Calu3 (cell line): Measurements from ENCODE around the gene CTXND1. TPM values are rescaled to one million over a fixed set of nuclear protein-coding genes. Genes with fewer than 3 reads are reported as not detected.

Experiments
- BruUV-seq: library from RNA; stranded (reverse); fragments of 400-500 nt; replicated peaks from 2 replicates; lab custom pipeline; 2021; lab: Mats Ljungman, UMichigan
- CTCF ChIA-PET: fragments of 300-600 bp; sonication (Branson Sonifier 250); formaldehyde crosslinking; loops from one replicate; lab custom pipeline; 2022; ENCODE audit warnings: antibody characterized with exemption; lab: Charles Lee
- DNase-seq: peaks from one replicate; pipeline ENCODE4 v3.0.0; 2022
- H3K27ac Mint-ChIP-seq: one replicate; pipeline ENCODE4 v1.8.0; 2022; ENCODE audit warnings: mixed read lengths; ENCODE audit not compliant: unreplicated experiment
- H3K27me3 Mint-ChIP-seq: one replicate; pipeline ENCODE4 v1.8.0; 2022; ENCODE audit warnings: mixed read lengths; ENCODE audit not compliant: unreplicated experiment
- H3K36me3 Mint-ChIP-seq: one replicate; pipeline ENCODE4 v1.8.0; 2022; ENCODE audit warnings: mild to moderate bottlenecking, moderate library complexity, mixed read lengths; ENCODE audit not compliant: insufficient read depth, unreplicated experiment
- H3K4me1 Mint-ChIP-seq: one replicate; pipeline ENCODE4 v1.8.0; 2022; ENCODE audit warnings: mild to moderate bottlenecking, low read depth, mixed read lengths; ENCODE audit not compliant: unreplicated experiment
- H3K4me3 Mint-ChIP-seq: one replicate; pipeline ENCODE4 v1.8.0; 2022; ENCODE audit warnings: mild to moderate bottlenecking, low read depth, moderate library complexity, mixed read lengths; ENCODE audit not compliant: unreplicated experiment
- H3K9me3 Mint-ChIP-seq: one replicate; pipeline ENCODE4 v1.8.0; 2022; ENCODE audit warnings: low read depth, mixed read lengths; ENCODE audit not compliant: unreplicated experiment
- intact Hi-C: fragments of 100-400 bp; cut with micrococcal nuclease; formaldehyde crosslinking; loops from one replicate; pipeline ENCODE4 v1.10.0; 2022; ENCODE audit not compliant: unreplicated experiment
- total RNA-seq: library from RNA; stranded (reverse); gene quantifications from 2 replicates; pipeline ENCODE4 v1.2.3, GENCODE V29; 2022
- TF ChIP-seq, protein P1 (sequence below): fragments of 200-600 bp; IDR thresholded peaks from one replicate; pipeline ENCODE4 v1.8.0; 2022; ENCODE audit warnings: antibody characterized with exemption; ENCODE audit not compliant: unreplicated experiment

Gene CTXND1
- total RNA-seq, 1 experiment from 2014 or later, result not detected

DNA sequence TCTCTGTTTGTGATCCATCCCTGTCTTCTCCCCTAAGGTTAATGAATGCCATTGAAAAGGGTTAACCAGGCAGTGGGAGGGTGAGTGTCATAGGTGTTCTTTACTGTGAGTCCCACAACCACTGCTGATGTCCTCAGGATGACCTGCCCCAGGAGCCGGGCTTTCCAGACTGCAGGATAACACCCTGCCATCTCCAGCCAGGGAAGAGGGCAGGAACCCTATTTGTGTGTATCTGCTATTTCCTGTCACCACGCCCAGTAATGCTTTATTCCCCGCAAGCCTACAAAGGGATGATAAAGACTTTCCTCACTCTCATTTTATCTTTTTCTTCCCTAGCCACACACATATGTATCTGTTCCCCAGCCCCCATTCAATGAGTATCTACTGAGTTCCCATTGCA is 15.6 kb upstream of the CTXND1 start:
- no peak overlapping the region for H3K4me3 Mint-ChIP-seq
- TF ChIP-seq, protein P1, sequence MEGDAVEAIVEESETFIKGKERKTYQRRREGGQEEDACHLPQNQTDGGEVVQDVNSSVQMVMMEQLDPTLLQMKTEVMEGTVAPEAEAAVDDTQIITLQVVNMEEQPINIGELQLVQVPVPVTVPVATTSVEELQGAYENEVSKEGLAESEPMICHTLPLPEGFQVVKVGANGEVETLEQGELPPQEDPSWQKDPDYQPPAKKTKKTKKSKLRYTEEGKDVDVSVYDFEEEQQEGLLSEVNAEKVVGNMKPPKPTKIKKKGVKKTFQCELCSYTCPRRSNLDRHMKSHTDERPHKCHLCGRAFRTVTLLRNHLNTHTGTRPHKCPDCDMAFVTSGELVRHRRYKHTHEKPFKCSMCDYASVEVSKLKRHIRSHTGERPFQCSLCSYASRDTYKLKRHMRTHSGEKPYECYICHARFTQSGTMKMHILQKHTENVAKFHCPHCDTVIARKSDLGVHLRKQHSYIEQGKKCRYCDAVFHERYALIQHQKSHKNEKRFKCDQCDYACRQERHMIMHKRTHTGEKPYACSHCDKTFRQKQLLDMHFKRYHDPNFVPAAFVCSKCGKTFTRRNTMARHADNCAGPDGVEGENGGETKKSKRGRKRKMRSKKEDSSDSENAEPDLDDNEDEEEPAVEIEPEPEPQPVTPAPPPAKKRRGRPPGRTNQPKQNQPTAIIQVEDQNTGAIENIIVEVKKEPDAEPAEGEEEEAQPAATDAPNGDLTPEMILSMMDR, result no peak
- no peak overlapping the region for H3K27ac Mint-ChIP-seq
- intact Hi-C loops, result no loop called here
- no peaks in the 10 kb centered on the region for H3K36me3 Mint-ChIP-seq
- no TSS peak for BruUV-seq
- no peaks in the 10 kb centered on the region for H3K9me3 Mint-ChIP-seq
- CTCF ChIA-PET, result no interaction called here
- H3K4me1 Mint-ChIP-seq, result no peaks in the 10 kb centered on the region
- H3K27me3 Mint-ChIP-seq, result peaks cover 93% of the 10 kb centered on the region
- DNase-seq, result no peak

- Mint-ChIP-seq H3K27me3 (peaks cover 94% of the 10 kb centered on the region), H3K4me3 (no peak overlapping the region), H3K9me3 (no peaks in the 10 kb centered on the region), H3K27ac (no peak overlapping the region), H3K4me1 (no peaks in the 10 kb centered on the region), H3K36me3 (no peaks in the 10 kb centered on the region)
- intact Hi-C loops, result no loop called here
- TF ChIP-seq, protein P1, result no peak
- DNase-seq, result no peak
- CTCF ChIA-PET, result no interaction called here
- no TSS peak for BruUV-seq
These were observed 14.7 kb upstream of the CTXND1 start for GRCh38 chr15:80266745-80267144.

GRCh38 chr15:80266113-80266512 is 14.1 kb upstream of the CTXND1 start:
- DNase-seq, result no peak
- H3K4me3 Mint-ChIP-seq, result no peak overlapping the region
- intact Hi-C loops, result no loop called here
- CTCF ChIA-PET, result no interaction called here
- TF ChIP-seq, protein P1, result no peak
- H3K4me1 Mint-ChIP-seq, result no peaks in the 10 kb centered on the region
- no peak overlapping the region for H3K27ac Mint-ChIP-seq
- H3K27me3 Mint-ChIP-seq, result peaks cover 94% of the 10 kb centered on the region
- BruUV-seq, result no TSS peak
- no peaks in the 10 kb centered on the region for H3K9me3 Mint-ChIP-seq
- no peaks in the 10 kb centered on the region for H3K36me3 Mint-ChIP-seq

DNA sequence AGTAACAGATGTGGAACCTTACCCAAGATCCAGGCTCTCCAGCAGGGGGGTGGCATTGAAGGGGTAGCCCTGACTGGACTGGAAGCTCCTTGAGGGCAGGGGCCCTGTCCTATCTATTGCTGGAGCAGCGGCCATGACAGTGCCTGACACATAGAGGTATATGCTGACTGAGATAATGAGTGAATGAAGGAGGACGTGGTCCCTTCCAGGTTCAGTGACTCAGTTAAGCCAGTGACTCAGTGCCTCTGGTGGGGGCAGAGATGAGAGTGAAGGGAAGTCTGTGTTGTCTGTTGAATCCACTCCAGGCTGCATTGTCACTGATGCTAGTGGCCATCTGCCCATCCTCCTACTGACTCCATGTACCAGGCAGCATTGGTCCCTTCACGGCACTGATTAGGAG is 13.0 kb upstream of the CTXND1 start:
- Mint-ChIP-seq H3K4me3 (no peak overlapping the region), H3K4me1 (no peaks in the 10 kb centered on the region), H3K27ac (no peak overlapping the region), H3K27me3 (peaks cover 94% of the 10 kb centered on the region), H3K9me3 (no peaks in the 10 kb centered on the region), H3K36me3 (no peaks in the 10 kb centered on the region)
- no TSS peak for BruUV-seq
- intact Hi-C loops, result no loop called here
- no peak for DNase-seq
- TF ChIP-seq, protein P1, result no peak
- CTCF ChIA-PET, result no interaction called here
